ENCODE measurements around the gene MCMBP.
"Not testable (repeated sequence)": the region's sequence is repeated elsewhere in the genome, so short reads cannot be mapped to it uniquely, and the experiment has no call there.

MCMBP gene

GRCh38 chr10:119872860-119873681 is 428 bp upstream of the MCMBP start:
- peak; percentile 91 for DNase-seq

DNA sequence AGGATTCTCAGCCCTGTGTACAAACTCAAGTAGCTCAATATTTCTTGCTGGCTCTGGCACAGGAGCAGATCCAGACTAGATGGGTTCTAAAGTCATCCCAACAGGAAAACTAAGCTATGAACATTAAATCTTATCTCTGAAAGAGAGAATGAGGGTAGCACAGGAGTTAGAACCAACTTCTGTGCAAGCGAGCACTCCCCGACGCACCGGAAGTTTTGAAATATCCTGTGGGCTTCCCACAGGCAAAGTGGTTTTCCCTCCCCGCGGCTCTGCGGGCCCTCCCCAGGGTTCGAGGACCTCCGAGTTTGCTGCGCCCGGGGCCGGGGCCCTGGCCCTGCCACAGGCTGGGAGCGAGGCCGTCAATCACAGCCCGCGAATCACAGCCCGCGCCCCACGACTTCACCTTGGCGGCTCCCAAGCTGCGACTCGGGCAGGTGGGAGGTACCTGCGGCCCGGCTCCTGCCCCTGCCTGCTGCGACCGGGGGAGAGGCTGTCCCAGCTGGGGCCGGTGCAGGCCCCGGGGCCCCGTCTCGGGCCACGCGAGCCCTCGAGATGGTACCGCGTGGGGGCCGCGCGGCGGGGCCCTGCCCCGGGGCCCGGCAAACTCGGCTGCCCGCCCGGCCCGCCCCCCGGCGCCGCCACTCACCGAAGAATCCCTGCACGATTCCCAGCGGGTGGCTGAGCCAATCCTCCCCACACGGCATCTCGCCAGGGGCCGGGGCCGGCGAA is 598 bp downstream of the MCMBP start:
- peak; percentile 62 for DNase-seq

DNA sequence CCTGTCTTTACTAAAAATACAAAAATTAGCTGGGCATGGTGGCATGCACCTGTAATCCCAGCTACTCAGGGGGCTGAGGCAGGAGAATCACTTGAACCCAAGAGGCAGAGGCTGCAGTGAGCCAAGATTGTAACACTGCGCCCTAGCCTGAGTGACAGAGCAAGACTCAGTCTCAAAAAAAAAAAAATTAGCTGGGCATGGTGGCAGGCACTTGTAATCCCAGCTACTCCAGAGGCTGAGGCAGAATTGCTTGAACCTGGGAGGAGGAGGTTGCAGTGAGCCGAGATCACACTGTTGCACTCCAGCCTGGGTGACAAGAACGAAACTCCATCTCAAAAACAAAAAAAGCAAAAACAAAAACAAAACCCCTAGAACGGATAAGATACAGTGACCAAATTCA is 3.2 kb downstream of the MCMBP start:
- not testable (repeated sequence) for DNase-seq

- DNase-seq = no peak
Observed at GRCh38 chr10:119867317-119867716, 5.3 kb downstream of the MCMBP start.

- DNase-seq = no peak
Observed at GRCh38 chr10:119865699-119866240, 6.9 kb downstream of the MCMBP start.

- no peak for DNase-seq
Observed at GRCh38 chr10:119863951-119864565, 8.6 kb downstream of the MCMBP start.

GRCh38 chr10:119862524-119862923 is 10.1 kb downstream of the MCMBP start:
- no peak for DNase-seq

DNA sequence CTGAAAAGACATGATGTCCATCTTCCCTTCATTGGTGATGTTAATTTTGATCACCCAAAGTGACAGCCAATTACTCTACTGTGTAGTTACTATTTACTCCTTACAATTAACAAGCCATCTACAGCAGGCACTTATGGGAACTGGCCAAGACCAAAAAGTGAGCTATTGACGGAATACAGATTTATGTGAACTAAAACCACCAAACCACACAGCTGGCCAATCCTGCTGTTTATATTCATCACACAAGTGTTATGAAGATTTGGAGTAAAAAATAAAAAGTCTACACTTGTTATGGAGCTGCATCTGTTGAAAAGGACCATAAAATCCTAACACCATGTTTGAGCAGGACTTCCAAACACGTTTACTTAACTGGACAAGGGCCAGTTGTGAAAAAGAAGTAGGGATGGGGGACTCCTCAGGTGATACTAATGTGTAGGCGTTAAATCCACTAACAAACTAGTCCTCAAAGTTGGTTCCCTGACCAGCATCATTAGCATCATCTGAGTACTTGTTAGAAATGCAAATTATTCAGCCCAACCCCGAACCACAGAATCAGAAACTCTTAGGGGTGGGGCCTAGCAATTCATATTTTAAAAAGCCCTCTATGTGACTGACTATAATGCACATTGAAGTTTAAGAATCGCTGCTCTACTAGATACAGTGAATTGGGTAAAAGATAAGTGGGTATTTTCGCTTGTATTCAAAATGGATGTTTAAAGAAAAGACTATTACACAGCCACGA is 11.6 kb downstream of the MCMBP start:
- DNase-seq = no peak

DNA sequence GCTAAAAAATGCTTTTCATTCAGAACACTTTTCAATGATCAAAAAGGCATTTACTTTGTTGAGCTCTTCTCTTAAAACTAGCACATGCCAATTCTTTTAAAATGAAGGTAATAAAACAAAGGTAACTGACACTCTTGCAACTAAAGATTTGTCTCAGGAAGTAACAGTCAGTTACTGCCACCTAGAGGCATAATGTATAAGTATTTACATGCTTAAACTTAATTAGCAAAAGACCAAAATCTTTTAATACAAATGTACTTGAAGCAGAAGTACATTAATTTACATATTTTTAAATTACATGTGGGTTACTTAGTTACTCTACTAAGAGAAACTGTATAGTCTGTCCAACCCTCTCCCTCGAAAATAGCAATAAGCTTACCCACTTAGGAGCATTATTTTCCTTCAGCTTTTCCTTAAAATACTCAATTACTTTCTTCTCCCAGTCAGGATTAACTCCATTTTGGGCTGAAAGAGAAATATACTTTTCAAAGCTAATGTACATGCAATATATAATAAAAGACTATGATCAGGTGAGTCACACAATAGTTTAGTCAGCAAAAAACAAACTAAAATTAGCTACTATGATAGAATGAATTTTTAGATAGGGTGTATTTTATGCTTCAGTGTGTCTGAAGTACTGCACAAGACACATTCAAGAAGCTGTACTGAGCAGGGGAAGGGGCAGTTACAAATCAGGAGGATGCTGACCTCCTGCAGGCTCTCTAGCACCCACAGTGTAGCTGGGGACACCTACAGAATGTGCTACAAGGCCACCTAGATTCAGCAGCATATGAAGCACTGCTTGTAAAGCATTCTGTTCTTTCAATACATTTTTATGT is 13.0 kb downstream of the MCMBP start:
- DNase-seq = no peak

GRCh38 chr10:119858063-119858462 is 14.6 kb downstream of the MCMBP start:
- no peak for DNase-seq

DNA sequence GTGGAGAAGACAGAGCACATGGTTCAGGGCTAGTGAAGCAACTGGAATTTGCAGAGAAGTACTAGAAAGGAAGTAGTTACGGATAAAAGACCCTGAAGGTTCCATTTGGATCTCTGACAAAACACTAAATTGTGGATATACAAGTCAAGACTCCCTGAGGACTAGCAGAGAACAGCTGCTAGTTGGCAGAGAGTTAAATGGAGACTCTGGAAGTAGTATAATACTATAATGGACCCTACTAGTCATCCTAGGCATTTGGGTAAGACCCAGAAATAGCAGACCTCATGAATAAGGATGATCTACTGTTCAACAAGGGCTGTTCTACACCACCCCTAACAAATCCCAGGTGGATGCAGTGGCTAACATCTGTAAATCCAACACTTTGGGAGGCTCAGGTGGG is 19.1 kb downstream of the MCMBP start:
- DNase-seq = no peak

DNA sequence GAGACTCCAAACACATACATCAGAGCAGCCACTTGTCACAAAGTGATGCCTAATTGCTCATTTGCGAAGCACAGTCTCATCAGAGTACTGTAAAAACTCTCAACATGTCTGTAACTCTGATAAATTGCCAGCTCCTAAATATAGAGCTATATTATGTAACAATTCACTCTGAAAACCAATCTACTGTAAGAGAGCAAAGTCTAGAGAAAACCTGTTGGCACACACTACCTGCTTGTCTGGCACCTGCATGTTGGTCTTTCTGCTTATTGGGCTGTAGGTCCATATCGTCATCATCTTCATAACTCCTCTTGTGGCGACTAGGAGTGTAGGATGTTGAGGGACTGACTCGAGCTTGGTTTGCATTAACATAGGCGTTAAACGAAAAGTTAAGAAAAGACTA is 19.8 kb downstream of the MCMBP start:
- DNase-seq = no peak

- no peak for DNase-seq
Observed at GRCh38 chr10:119852277-119852676, 20.4 kb downstream of the MCMBP start.

- DNase-seq = no peak
Observed at GRCh38 chr10:119849944-119850343, 22.7 kb downstream of the MCMBP start.

DNA sequence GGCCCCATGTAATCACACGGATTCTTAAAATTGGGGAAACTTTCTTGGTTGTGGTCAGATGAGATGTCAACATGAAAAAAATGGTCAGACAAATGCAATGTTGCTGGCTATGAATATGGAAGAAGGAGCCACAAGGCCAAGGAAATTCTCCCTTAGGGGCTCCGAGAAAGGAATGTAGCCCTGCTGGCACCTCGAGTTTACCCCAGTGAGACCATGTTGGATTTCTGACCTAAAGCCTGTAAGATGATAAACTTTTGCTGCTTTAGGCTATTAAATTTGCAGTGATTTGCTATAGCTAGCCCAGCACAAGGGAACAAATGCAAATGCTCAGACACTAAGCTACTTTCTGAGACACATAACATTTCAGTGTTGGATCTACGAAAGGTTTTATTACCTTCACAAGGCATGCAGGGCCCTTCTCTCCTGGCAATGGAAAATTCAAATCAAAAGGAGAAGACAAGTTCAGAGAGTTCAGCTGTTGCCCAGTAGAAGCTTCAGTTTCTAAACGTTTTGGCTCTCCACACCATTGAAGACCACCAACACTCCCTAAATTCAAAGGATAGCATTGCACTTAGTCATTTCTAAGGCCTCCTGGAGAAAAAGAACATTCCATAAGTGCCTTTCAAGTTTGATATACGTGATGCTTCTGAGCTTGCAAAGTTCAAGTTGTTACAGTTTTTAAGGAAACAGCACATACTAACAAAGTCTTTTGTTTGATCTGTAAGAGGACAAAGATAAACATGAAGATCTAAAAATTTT is 23.4 kb downstream of the MCMBP start:
- DNase-seq = no peak

DNA sequence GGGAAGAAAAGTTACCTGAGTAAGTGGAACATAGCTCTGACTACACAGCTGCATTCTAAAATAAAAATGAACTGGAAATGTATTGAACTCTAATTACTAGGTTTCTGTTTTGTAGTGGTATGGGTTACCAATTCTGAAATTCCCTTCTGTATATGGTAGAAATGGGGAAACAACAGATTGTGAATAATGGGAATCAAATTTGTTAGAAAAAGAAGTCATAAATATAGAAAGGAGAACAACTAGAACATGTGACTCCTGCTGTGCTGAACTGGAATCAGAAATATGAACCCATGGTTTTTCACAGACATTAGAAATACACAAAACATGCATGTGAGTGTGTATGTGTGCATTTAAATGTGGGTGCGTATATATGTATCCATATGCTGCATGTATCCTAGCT is 27.0 kb downstream of the MCMBP start:
- no peak for DNase-seq

- DNase-seq = no peak
Observed at GRCh38 chr10:119834188-119834587, 38.5 kb downstream of the MCMBP start.

DNA sequence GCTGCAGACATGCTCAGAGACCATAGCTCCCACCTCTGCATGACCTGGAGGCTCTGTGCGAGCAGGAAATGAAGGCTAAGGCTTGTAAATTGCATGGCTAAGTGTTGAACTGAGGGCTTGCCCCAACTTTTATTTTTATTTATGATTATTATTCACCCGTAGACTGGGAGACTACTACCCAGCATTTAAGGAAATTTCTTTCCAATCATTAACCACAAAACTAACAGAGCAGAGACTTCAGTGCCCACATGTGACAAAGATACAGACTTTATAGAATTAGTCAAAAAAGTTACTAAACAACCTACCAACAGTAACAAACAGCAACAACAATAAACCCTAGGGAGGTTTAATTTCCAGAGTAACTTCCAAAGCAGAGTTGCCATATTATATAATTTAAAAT is 39.7 kb downstream of the MCMBP start:
- no peak for DNase-seq

DNA sequence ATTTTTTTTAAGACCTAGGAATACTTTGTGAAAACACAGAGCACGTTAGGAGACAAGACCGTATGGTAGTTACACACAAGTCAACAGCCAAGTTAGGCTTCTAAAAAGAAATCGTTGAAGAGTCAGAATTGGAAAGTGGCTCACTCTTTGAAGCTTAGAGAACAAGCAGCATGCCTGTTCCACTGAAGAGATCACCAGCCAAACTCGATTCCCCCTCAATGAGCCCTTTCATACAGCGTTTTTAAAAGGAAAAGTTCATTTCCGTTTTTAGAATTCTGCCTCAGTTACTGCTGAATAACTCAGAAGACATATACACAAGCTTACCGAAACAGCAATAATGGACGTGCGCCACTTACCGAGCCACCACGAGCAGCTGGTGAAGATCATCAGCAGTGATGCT is 41.0 kb downstream of the MCMBP start:
- no peak for DNase-seq

GRCh38 chr10:119830851-119831250 is 41.8 kb downstream of the MCMBP start:
- DNase-seq = no peak

GRCh38 chr10:119829429-119829828 is 43.2 kb downstream of the MCMBP start:
- no peak for DNase-seq
